ENCODE results near the gene CLSTN1. TPM values are rescaled to one million over a fixed set of nuclear protein-coding genes. Genes with fewer than 3 reads are reported as not detected.

Gene CLSTN1
- total RNA-seq, 1 experiment from 2014 or later = 99.3 TPM

DNA sequence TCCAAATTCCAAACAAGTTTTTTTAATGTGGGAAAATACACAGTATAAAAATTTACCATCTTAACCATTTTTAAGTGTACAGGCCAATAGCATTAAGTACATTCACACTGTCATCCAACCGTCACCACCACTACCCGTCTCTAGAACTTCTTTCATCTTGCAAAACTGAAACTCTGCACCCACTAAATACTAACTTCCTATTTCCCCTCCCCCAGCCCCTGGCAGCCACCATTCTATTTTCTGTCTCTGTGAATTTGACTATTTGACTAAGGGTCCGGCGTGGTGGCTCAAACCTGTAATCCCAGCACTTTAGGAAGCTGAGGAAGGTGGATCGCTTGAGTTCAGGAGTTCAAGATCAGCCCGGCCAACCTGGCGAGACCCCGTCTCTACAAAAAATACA lies 36.1 kb downstream of the CLSTN1 start:
- no peaks in the 10 kb centered on the region for H3K36me3 Mint-ChIP-seq (ENCODE audit: insufficient read depth, unreplicated experiment)
- CTCF ChIA-PET = no interaction called here
- DNase-seq = no peak
- TF ChIP-seq, protein P1, sequence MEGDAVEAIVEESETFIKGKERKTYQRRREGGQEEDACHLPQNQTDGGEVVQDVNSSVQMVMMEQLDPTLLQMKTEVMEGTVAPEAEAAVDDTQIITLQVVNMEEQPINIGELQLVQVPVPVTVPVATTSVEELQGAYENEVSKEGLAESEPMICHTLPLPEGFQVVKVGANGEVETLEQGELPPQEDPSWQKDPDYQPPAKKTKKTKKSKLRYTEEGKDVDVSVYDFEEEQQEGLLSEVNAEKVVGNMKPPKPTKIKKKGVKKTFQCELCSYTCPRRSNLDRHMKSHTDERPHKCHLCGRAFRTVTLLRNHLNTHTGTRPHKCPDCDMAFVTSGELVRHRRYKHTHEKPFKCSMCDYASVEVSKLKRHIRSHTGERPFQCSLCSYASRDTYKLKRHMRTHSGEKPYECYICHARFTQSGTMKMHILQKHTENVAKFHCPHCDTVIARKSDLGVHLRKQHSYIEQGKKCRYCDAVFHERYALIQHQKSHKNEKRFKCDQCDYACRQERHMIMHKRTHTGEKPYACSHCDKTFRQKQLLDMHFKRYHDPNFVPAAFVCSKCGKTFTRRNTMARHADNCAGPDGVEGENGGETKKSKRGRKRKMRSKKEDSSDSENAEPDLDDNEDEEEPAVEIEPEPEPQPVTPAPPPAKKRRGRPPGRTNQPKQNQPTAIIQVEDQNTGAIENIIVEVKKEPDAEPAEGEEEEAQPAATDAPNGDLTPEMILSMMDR (IDR thresholded peaks at IDR 0.05; ENCODE audit: unreplicated experiment) = no peak
- peaks cover 7% of the 10 kb centered on the region for H3K4me1 Mint-ChIP-seq (ENCODE audit: low read depth, unreplicated experiment)
- no peak overlapping the region for H3K4me3 Mint-ChIP-seq (ENCODE audit: low read depth, unreplicated experiment)
- H3K9me3 Mint-ChIP-seq (ENCODE audit: low read depth, unreplicated experiment) = no peaks in the 10 kb centered on the region
- no peaks in the 10 kb centered on the region for H3K27me3 Mint-ChIP-seq (ENCODE audit: unreplicated experiment)
- H3K27ac Mint-ChIP-seq (ENCODE audit: unreplicated experiment) = no peak overlapping the region
- intact Hi-C loops (cut with micrococcal nuclease; ENCODE audit: unreplicated experiment) = no loop called here
- BruUV-seq (replicated peaks) = no TSS peak

DNA sequence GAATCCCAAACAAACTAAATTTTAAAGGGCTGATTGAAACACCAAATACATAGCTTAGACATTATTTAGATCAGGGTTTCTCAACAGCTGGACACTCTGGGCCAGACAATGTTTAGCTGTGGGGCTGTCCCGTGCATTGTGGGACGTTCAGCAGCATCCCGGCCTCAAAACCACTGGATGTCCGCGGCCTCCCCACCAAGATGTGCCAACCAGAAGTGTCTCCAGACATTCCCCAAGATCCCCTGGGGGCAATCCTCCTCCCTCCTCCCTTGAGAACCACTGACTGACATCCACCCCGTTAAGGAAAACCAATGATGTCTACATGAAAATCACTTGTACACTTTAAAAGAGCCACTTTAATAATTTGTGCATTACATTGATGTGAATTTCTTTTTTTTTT lies 38.4 kb downstream of the CLSTN1 start:
- DNase-seq = no peak
- CTCF ChIA-PET = interaction anchor here (0.9 to 1.2 kb wide), 2 partner anchors 40 to 84 kb away, joined by 4 to 6 read pairs; no protein-coding TSS in a partner anchor
- BruUV-seq (replicated peaks) = no TSS peak
- TF ChIP-seq, protein P1 (IDR thresholded peaks at IDR 0.05; ENCODE audit: unreplicated experiment) = no peak
- intact Hi-C loops (cut with micrococcal nuclease; ENCODE audit: unreplicated experiment) = no loop called here
- Mint-ChIP-seq H3K4me3 (ENCODE audit: low read depth, unreplicated experiment) (no peak overlapping the region), H3K27ac (ENCODE audit: unreplicated experiment) (no peak overlapping the region), H3K9me3 (ENCODE audit: low read depth, unreplicated experiment) (no peaks in the 10 kb centered on the region), H3K4me1 (ENCODE audit: low read depth, unreplicated experiment) (no peaks in the 10 kb centered on the region), H3K27me3 (ENCODE audit: unreplicated experiment) (no peaks in the 10 kb centered on the region), H3K36me3 (ENCODE audit: insufficient read depth, unreplicated experiment) (no peaks in the 10 kb centered on the region)

DNA sequence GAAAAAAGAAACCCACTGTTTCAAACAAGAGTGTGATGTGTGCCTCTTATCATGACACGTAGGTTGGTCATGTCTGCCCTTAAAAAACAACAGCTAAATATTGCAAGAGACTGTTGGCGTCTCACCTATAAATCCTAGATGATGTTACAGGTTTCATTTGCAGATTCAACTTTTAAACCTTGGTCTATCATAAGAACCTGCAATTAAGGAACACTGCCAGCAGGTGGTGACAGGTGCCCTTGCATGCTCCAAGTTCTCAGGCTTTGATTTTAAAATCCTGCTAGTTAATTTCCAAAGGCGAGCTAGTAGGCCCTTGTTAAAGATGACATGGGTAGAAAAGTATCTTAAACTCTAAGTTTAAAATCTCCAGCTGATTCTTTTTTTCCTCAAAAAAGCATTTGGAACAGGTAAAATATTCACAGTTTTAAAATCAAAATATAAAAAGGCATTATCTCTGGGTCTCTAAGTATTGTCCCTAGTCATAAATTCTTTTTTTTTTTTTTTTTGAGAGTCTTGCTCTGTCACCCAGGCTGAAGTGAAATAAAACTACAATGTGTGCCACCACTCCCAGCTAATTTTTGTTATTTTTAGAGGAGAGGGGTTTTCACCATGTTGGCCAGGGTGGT lies 39.1 kb downstream of the CLSTN1 start:
- Mint-ChIP-seq H3K4me3 (ENCODE audit: low read depth, unreplicated experiment) (no peak overlapping the region), H3K27me3 (ENCODE audit: unreplicated experiment) (no peaks in the 10 kb centered on the region), H3K27ac (ENCODE audit: unreplicated experiment) (no peak overlapping the region), H3K36me3 (ENCODE audit: insufficient read depth, unreplicated experiment) (no peaks in the 10 kb centered on the region), H3K4me1 (ENCODE audit: low read depth, unreplicated experiment) (no peaks in the 10 kb centered on the region), H3K9me3 (ENCODE audit: low read depth, unreplicated experiment) (no peaks in the 10 kb centered on the region)
- peak; percentile 56 for DNase-seq
- TF ChIP-seq, protein P1 (IDR thresholded peaks at IDR 0.05; ENCODE audit: unreplicated experiment) = peak; percentile 54
- no TSS peak for BruUV-seq (replicated peaks)
- CTCF ChIA-PET = interaction anchor here (0.6 to 1.2 kb wide), 5 partner anchors 41 to 132 kb away, joined by 3 to 6 read pairs (median 5); no protein-coding TSS in a partner anchor
- intact Hi-C loops (cut with micrococcal nuclease; ENCODE audit: unreplicated experiment) = loop anchor here (1.0 kb wide), 1 partner anchor 83 kb away; no protein-coding TSS in a partner anchor

DNA sequence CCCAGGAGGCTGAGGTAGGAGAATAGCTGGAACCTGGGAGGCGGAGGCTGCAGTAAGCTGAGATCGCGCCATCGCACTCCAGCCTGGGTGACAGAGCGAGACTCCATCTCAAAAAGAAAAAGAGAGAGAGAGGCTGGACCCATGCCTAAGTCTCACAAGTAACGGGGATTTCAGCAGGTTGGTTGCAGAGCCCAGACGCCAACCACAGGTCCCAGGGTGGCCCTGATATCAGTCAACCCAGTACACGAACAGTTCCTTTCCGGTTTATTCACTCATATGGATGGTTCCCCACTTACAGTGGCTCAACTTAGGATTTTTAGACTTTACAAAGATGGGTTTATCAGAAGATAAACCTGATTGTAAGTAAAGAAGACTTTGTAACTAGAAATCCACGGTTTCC lies 40.9 kb downstream of the CLSTN1 start:
- H3K4me3 Mint-ChIP-seq (ENCODE audit: low read depth, unreplicated experiment) = no peak overlapping the region
- no peak overlapping the region for H3K27ac Mint-ChIP-seq (ENCODE audit: unreplicated experiment)
- no TSS peak for BruUV-seq (replicated peaks)
- H3K4me1 Mint-ChIP-seq (ENCODE audit: low read depth, unreplicated experiment) = no peaks in the 10 kb centered on the region
- no peaks in the 10 kb centered on the region for H3K36me3 Mint-ChIP-seq (ENCODE audit: insufficient read depth, unreplicated experiment)
- TF ChIP-seq, protein P1 (IDR thresholded peaks at IDR 0.05; ENCODE audit: unreplicated experiment) = no peak
- intact Hi-C loops (cut with micrococcal nuclease; ENCODE audit: unreplicated experiment) = no loop called here
- no peak for DNase-seq
- no peaks in the 10 kb centered on the region for H3K9me3 Mint-ChIP-seq (ENCODE audit: low read depth, unreplicated experiment)
- H3K27me3 Mint-ChIP-seq (ENCODE audit: unreplicated experiment) = no peaks in the 10 kb centered on the region
- CTCF ChIA-PET = no interaction called here

Measured in Calu3 (cell line).